ENCODE data around the gene RFXANK. TPM values are rescaled to one million over a fixed set of nuclear protein-coding genes. Genes with fewer than 3 reads are reported as not detected.

The RFXANK gene, protein sequence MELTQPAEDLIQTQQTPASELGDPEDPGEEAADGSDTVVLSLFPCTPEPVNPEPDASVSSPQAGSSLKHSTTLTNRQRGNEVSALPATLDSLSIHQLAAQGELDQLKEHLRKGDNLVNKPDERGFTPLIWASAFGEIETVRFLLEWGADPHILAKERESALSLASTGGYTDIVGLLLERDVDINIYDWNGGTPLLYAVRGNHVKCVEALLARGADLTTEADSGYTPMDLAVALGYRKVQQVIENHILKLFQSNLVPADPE
- total RNA-seq = 10 to 100 TPM; 13.8 to 21.2 (median 17.3) TPM
- long read RNA-seq, partial matches to known transcripts = 1 of 3 reads
- long read RNA-seq, other reads (novel, unspliced or antisense) = 2 of 3 reads

GRCh38 chr19:19192078-19192882 lies at the start of gene RFXANK, which contains the start of gene BORCS8:
RFXANK (plus strand) TSS chr19:19192258; CDS start chr19:19193947, 1,689 bp downstream.
BORCS8 (minus strand) TSS chr19:19192152; CDS start chr19:19192117, 35 bp downstream.
- DNase-seq (peak; percentile 99), ATAC-seq (peak; percentile 93 to 97 (median 95))
- WGBS (ENCODE audit: insufficient coverage, low coverage, low lambda C conversion rate, missing lambda C conversion rate) = 0% methylated on average over 17 of the region's 53 CpGs
- intact Hi-C loops (cut with DNase I) = loop anchor here in 1 of 2 donors (10.0 kb wide), 1 partner anchor 303 kb away; no protein-coding TSS in a partner anchor
- TF ChIP-seq CTCF (IDR thresholded peaks at IDR 0.05) (no peak), POLR2A (IDR thresholded peaks at IDR 0.05) (peak; percentile 61)
- H3K36me3 ChIP-seq = no peaks in the 10 kb centered on the region
- H3K27me3 ChIP-seq = no peaks in the 10 kb centered on the region
- H3K9me3 ChIP-seq = no peaks in the 10 kb centered on the region
- H3K4me3 ChIP-seq = peak within 1 kb of the TSS; percentile 74 to 99 (median 99)
- H3K4me1 ChIP-seq = peaks cover 0 to 13% (median 8%) of the 10 kb centered on the region in 4 donors
- H3K27ac ChIP-seq = peak within 1 kb of the TSS; percentile 99 to 100 (median 99)

DNA sequence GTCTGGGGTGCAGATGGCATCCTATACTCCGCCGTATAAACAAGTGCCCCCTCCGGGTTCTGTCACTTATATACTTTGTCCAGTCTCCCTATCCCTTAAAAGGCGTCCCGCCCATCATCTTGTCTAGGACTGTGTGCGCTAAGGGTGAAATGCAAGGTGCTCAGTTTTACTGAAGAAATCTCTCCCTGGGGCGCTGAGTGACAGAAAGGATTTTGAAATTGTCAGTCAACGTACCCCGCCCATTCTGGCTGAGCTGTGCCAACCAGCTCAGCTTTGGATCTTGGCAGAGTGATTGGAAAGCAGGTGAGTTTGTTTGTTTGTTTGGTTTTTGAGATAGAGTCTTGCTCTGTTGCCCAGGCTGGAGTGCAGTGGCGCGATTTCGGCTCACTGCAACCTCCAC lies 49.7 kb upstream of the RFXANK start:
- Histone ChIP-seq H3K27me3 (no peaks in the 10 kb centered on the region), H3K27ac (no peak overlapping the region), H3K4me3 (no peak overlapping the region), H3K36me3 (no peaks in the 10 kb centered on the region), H3K4me1 (peaks cover 0 to 9% (median 2%) of the 10 kb centered on the region in 4 donors), H3K9me3 (no peaks in the 10 kb centered on the region)
- no peak for TF ChIP-seq CTCF (IDR thresholded peaks at IDR 0.05)
- no peak for TF ChIP-seq POLR2A (IDR thresholded peaks at IDR 0.05)
- intact Hi-C loops (cut with DNase I) = no loop called here
- 43% methylated on average over 11 of the region's 12 CpGs for WGBS (ENCODE audit: insufficient coverage, low coverage, low lambda C conversion rate, missing lambda C conversion rate)
- DNase-seq (peak in 1 of 3 donors; percentile 54), ATAC-seq (peak in 2 of 4 donors; percentile 2 to 3)

DNA sequence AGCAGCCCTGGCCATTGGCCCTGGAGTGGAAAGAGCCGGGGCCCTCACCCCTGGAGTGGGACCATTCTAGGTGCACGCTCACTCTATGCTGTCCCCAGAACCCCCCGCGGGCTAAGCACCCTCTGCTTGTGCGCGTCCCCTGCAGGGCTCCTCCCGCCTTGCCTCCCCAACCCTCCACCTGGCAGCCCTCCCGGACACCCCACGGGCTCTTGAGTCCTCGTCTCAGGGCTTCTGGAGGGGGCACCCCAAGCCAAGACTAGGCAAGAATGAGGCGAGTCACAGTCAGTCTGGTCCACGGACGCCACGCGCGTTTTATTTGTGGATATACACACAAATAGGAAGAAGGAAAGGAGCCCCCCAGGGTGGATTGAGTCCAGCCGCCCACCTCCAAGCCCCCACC lies 46.8 kb upstream of the RFXANK start:
- TF ChIP-seq CTCF (IDR thresholded peaks at IDR 0.05) (no peak), POLR2A (IDR thresholded peaks at IDR 0.05) (no peak)
- intact Hi-C loops (cut with DNase I) = no loop called here
- no peaks in the 10 kb centered on the region for H3K9me3 ChIP-seq
- H3K36me3 ChIP-seq = no peaks in the 10 kb centered on the region
- ATAC-seq (no peak), DNase-seq (no peak)
- H3K27me3 ChIP-seq = no peaks in the 10 kb centered on the region
- H3K4me3 ChIP-seq = no peak overlapping the region
- WGBS (ENCODE audit: insufficient coverage, low coverage, low lambda C conversion rate, missing lambda C conversion rate) = no CpG with 5 or more reads among the region's 17 CpGs
- H3K27ac ChIP-seq = no peak overlapping the region
- no peaks in the 10 kb centered on the region for H3K4me1 ChIP-seq

DNA sequence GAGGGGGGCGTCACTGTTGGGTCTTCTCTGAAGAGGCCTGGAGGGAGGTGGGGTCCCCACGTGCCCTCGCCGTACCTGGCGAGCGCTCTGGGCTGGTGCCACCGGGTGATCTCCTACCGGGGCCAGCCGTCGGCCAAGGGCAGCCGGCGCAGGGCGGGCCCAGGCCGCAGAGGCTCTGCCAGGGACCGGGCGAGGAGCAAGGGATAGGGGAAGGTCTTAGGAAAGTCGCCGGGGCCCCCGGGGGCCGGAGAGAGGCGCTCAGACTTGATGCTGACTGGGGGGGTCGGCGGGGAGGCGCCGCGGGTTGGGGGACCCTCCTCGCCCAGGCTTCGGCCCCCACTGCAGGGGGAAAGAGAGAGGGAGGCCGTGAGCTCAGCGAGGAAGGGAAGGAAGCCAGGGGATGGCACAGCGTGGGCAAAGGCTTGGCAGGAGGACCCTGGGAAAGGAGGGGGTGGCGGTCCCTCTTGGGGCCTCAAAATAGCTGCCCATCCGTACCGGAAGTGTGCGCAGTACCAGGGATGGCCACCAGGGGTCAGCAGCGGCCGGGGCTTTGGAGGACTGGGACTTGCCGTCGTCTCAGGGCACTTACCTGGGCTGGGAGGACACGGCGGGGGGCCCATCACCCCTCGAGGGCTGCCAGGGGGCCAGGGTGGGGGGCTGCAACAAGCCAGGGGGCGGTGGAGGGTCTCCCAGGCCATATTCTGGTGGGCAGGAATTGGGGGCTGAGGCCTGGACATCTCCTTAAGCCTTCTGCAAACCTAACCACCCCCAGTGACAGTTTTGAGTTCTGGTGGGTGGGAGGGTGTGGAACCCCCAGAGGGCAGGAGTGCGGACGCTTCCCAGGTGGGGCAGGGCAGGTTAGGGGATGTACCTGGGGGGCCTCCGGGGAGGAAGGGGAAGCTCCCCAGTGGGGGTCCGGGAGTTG lies 46.1 kb upstream of the RFXANK start:
- TF ChIP-seq CTCF (IDR thresholded peaks at IDR 0.05) (peak; percentile 81 to 96 (median 86)), POLR2A (IDR thresholded peaks at IDR 0.05) (no peak)
- Histone ChIP-seq H3K4me3 (no peak overlapping the region), H3K36me3 (no peaks in the 10 kb centered on the region), H3K4me1 (no peaks in the 10 kb centered on the region), H3K27me3 (no peaks in the 10 kb centered on the region), H3K9me3 (no peaks in the 10 kb centered on the region), H3K27ac (no peak overlapping the region)
- intact Hi-C loops (cut with DNase I) = no loop called here
- DNase-seq (peak; percentile 75 to 82 (median 79)), ATAC-seq (peak; percentile 75 to 88 (median 85))
- WGBS (ENCODE audit: insufficient coverage, low coverage, low lambda C conversion rate, missing lambda C conversion rate) = 20% methylated on average over 3 of the region's 47 CpGs

Data from right lobe of liver (tissue), 6 donors.